GM21786 (cell line): ENCODE data around the gene GNAS-AS1.
"Not testable (repeated sequence)": the region's sequence is repeated elsewhere in the genome, so short reads cannot be mapped to it uniquely, and the experiment has no call there.

Experiments used
- ATAC-seq: cut with Tn5 transposase; IDR thresholded peaks from one replicate; pipeline ENCODE4 v1.9.1; 2021; ENCODE audit not compliant: unreplicated experiment

The GNAS-AS1 gene

GRCh38 chr20:58837717-58838116, 13.0 kb downstream of the GNAS-AS1 start:
- no peak for ATAC-seq

GRCh38 chr20:58836616-58837204, 14.0 kb downstream of the GNAS-AS1 start:
- ATAC-seq = no peak

GRCh38 chr20:58835231-58835630, 15.5 kb downstream of the GNAS-AS1 start:
- no peak for ATAC-seq

- no peak for ATAC-seq
Observed at GRCh38 chr20:58833921-58834320, 16.8 kb downstream of the GNAS-AS1 start.

GRCh38 chr20:58832457-58832856, 18.2 kb downstream of the GNAS-AS1 start:
- ATAC-seq = no peak

- ATAC-seq = no peak
Observed at GRCh38 chr20:58829531-58829941, 21.2 kb downstream of the GNAS-AS1 start.

GRCh38 chr20:58828804-58829203, 21.9 kb downstream of the GNAS-AS1 start:
- ATAC-seq = not testable (repeated sequence)

GRCh38 chr20:58828136-58828535, 22.6 kb downstream of the GNAS-AS1 start:
- no peak for ATAC-seq

- ATAC-seq = no peak
Observed at GRCh38 chr20:58826271-58826670, 24.4 kb downstream of the GNAS-AS1 start.

GRCh38 chr20:58825450-58825849, 25.3 kb downstream of the GNAS-AS1 start:
- no peak for ATAC-seq

- ATAC-seq = no peak
Observed at GRCh38 chr20:58824843-58825242, 25.9 kb downstream of the GNAS-AS1 start.

- ATAC-seq = no peak
Observed at GRCh38 chr20:58822748-58823730, 27.7 kb downstream of the GNAS-AS1 start.

- no peak for ATAC-seq
Observed at GRCh38 chr20:58822149-58822548, 28.6 kb downstream of the GNAS-AS1 start.

GRCh38 chr20:58820515-58820914, 30.2 kb downstream of the GNAS-AS1 start:
- not testable (repeated sequence) for ATAC-seq

- ATAC-seq = no peak
Observed at GRCh38 chr20:58819921-58820320, 30.8 kb downstream of the GNAS-AS1 start.

GRCh38 chr20:58818586-58819285, 32.0 kb downstream of the GNAS-AS1 start:
- ATAC-seq = no peak

GRCh38 chr20:58817748-58818147, 33.0 kb downstream of the GNAS-AS1 start:
- ATAC-seq = no peak

- no peak for ATAC-seq
Observed at GRCh38 chr20:58816957-58817651, 33.6 kb downstream of the GNAS-AS1 start.

GRCh38 chr20:58816051-58816450, 34.7 kb downstream of the GNAS-AS1 start:
- ATAC-seq = no peak

GRCh38 chr20:58815448-58815847, 35.3 kb downstream of the GNAS-AS1 start:
- no peak for ATAC-seq

- ATAC-seq = no peak
Observed at GRCh38 chr20:58813369-58813768, 37.3 kb downstream of the GNAS-AS1 start.
